Activated naive CD4-positive, alpha-beta T cell treated with anti-CD3 and anti-CD28 coated beads, Interleukin-2, amount 50 U/mL, for 16 hours (primary cell): Measurements from ENCODE around the gene CPZ.

Source experiments
- DNase-seq: peaks from one replicate; pipeline ENCODE4 v3.0.0-alpha.2; 2020

Gene CPZ

GRCh38 chr4:8592366-8593263 lies at the start of gene CPZ:
CPZ (plus strand) TSS chr4:8592765; CDS start chr4:8592834, 69 bp downstream.
- no peak for DNase-seq

GRCh38 chr4:8542776-8543525 lies 49.6 kb upstream of the CPZ start:
- DNase-seq, result no peak

DNA sequence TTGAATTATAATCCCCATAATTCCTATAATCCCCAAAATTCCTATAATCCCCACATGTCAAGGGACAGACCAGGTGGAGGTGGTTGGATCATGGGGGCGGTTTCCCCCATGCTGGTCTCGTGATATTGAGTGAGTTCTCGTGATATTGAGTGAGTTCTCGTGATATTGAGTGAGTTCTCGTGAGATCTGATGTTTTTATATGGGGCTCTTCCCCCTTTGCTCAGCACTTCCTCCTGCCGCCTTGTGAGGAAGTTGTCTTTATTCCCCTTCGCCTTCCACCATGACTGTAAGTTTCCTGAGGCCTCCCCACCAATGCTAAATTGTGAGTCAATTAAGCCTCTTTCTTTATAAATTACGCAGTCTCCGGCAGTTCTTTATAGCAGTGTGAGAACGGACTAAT lies 48.9 kb upstream of the CPZ start:
- DNase-seq, result no peak

- no peak for DNase-seq
These were observed 48.3 kb upstream of the CPZ start for GRCh38 chr4:8544282-8544681.

DNA sequence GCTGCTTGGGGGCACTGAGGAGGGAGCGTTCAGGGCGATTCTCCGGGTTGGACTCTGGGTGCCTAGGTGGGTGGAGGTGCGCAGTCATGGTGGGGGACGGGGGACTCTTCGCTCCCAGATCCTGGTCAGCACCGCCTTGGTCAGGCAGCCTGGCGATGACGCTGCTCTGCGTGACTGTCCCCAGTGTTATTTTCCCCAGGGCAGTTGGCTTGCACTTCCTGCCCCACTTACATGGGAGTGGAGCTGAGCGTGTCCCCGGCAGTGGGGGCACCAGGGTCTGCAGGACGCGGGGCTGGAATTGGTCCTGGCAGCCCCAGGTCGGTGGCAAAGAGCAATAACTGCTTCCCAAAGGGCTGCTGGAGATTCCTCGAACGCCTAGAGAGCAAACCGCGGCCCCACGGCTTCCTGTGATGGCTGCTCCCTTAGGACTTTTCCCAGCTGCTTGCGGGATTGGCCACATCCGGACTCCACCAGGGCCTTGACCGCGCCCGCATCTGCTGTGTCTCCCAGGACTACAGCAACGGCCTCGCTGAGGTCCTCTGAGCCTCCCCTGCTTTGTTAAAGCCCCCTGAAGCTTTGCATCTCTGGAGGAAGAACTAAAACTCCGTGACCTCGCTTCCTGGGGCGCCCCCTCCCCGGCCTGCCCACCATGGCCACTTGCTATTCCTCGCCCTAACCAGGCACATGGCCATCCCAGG lies 47.7 kb upstream of the CPZ start:
- DNase-seq, result no peak

DNA sequence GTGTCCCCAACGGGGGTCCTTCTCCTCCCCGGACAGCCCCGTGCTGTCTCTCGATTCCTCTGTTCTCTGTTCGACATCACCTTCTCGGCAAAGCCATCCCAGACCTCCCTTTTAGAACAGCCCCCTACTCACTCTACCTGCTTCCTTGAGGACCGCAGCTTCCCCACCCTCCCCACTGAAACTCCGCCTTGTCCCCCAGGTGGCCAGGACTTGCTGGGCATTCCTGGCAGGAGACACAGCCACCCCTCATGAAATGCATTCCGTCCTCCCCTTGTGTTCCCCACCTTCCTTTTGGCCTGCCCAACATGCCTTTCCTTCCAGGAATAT lies 47.2 kb upstream of the CPZ start:
- DNase-seq, result no peak

GRCh38 chr4:8546766-8547107 lies 45.8 kb upstream of the CPZ start:
- DNase-seq, result no peak

- DNase-seq, result no peak
These were observed 45.3 kb upstream of the CPZ start for GRCh38 chr4:8547108-8547911.

GRCh38 chr4:8547912-8548730 lies 44.4 kb upstream of the CPZ start:
- DNase-seq, result no peak

DNA sequence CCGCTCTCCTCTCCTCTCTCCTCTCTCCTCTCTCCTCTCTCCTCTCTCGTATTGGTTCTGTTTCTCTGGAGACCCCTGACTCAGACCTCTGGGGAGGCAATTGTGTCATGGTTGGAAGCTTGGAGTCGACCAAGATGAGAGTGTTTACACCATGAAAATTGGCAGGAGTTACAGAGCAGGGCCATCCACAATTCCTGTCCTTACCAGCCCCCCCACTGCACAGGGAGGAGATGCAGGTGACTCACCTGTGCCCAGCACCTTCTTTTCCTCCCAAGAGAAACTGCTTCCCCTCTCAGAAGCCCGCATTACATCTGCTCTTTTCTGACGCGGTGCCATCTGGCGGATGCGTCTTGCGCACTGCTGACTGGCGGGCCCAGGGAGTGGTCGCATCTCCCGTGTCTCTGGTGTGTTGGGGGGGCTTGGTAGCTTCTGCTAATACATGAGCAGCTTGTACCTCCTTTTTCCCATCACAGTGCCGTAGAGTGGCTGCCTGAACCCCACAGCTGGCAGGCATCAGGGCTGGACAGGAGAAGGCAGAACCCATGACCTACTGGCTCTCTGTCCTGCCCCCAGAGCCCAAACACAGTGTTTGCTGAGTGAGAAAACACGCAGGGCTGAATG lies 43.7 kb upstream of the CPZ start:
- no peak for DNase-seq

GRCh38 chr4:8549352-8549931 lies 43.1 kb upstream of the CPZ start:
- DNase-seq, result no peak

- DNase-seq, result no peak
These were observed 41.9 kb upstream of the CPZ start for GRCh38 chr4:8550691-8551090.

- DNase-seq, result no peak
These were observed 40.5 kb upstream of the CPZ start for GRCh38 chr4:8552024-8552423.

DNA sequence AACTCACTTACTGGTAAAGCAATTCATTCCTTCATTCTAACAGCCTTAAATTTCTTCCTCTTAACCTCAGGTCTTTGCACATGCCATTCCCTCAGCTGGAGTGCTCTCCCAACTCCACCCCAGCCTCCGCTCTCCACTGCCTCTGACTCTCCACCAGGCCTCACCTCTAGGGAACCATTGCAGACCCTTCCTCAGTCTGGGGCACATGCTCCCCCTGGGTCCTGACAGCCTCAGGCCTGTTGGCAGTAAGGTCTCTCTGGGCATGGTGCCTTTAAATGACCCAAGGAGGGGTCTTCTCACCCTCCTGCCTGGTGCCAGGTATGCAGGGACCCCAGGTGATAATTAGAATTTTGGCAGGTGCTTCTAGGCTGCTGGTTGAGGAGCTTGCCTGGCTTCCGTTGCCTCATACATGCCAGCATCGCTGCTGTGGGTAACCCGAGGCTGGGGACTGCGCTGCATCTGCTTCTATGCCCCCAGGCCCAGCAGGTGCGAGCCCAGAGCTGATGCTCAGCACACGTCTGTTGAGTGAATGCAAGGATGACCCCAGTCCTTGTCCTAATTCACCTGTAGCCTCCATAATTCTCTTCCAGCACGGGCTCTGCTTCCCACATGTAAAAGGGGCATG lies 39.9 kb upstream of the CPZ start:
- DNase-seq, result no peak

DNA sequence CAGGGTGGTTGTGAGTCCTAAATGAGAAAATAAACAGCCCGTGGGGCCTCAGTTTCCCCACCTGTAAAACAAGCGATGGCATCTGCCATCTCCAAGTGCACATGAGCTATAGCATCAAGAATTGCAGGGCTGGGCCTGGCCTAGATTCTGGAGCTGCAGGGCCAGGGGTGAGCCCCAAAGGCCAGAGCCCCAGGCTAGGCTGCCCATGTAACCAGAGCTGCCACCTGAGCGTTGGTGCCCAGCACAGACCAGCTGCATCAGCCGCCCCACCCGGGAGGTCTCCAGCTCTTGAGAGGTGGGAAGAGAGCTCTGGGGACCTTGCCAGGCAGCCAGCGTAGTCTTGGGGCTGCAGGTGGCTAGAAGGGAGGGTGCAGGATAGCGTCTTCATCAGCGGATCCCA lies 39.3 kb upstream of the CPZ start:
- DNase-seq, result no peak

DNA sequence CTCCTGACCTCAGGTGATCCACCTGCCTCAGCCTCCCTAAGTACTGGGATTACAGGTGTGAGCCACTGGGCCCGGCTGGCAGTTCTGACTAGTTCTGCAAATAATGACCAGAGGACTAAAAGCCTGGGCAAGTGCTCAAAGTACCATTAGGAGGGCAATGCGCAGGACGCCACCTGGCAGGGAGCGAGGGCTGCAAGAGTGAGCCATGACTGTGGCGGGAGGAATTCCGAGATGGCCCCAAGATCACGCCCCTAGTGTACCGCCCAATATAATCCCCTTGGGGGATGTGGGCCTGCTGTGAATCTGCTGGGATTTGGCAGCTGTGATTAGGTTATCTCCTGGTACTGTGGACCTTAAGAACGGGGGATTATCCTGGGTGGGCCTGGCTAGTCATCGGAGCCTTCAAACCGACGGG lies 38.6 kb upstream of the CPZ start:
- no peak for DNase-seq

DNA sequence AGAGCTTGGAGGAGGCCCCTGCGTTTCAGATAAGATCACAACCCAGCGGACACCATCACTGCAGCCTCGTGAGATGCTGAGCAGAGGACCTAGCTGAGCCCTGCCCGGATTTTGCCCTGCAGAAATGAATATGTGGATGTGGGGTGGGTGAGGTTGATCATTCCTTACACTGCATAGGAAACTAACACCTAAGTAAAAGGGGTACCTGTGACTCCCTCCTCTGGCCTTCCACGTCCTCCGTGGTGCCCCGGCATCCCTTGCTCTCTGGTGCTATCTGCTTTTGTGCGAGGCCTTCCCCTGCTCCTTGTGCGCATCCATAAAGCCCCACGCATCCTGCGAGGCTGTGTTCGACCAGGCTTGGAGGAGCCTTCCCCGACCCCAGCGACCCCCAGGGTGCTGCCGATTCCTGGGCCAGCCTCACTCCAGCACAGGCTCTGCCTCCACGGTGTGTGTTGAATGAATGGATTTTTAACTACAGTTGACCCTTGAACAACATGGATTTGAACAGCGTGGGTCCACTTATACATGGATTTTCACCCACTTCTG lies 37.9 kb upstream of the CPZ start:
- no peak for DNase-seq

GRCh38 chr4:8555716-8556115 lies 36.8 kb upstream of the CPZ start:
- no peak for DNase-seq

- DNase-seq, result no peak
These were observed 36.0 kb upstream of the CPZ start for GRCh38 chr4:8556341-8557150.
